Measurements from ENCODE around the gene AP3B1. TPM values are rescaled to one million over a fixed set of nuclear protein-coding genes. Genes with fewer than 3 reads are reported as not detected.
"Not testable (repeated sequence)": the region's sequence is repeated elsewhere in the genome, so short reads cannot be mapped to it uniquely, and the experiment has no call there.

AP3B1 gene
- total and polyA plus RNA-seq, 2 donors from 2014 or later: 49.3 to 53.2 TPM

GRCh38 chr5:78075301-78075700 is 219.2 kb downstream of the AP3B1 start:
- no peak overlapping the region for H3K9ac ChIP-seq (ENCODE audit: low read length in 3 of 3)
- H3K27ac ChIP-seq (ENCODE audit: low read depth in 2 of 2, low read length in 2 of 2): no peak overlapping the region
- no peaks in the 10 kb centered on the region for H3K9me3 ChIP-seq (ENCODE audit: control insufficient read depth in 2 of 3, insufficient read depth in 1 of 3, low read length in 3 of 3)
- H3K36me3 ChIP-seq (ENCODE audit: control insufficient read depth in 2 of 3, insufficient read depth in 3 of 3, low read length in 3 of 3): no peaks in the 10 kb centered on the region
- no peak for TF ChIP-seq CTCF (IDR thresholded peaks at IDR 0.05; ENCODE audit: borderline replicate concordance, extremely low read depth, insufficient read depth)
- no peaks in the 10 kb centered on the region for H3K4me1 ChIP-seq (ENCODE audit: control insufficient read depth in 2 of 3, insufficient read depth in 2 of 3, low read depth in 1 of 3, low read length in 3 of 3)
- FAIRE-seq (no peak), DNase-seq (no peak)
- no peak overlapping the region for H3K4me3 ChIP-seq (ENCODE audit: low read length in 3 of 3)
- intact Hi-C loops (cut with DNase I): no loop called here
- H3K27me3 ChIP-seq (ENCODE audit: control insufficient read depth, insufficient read depth, low read length): no peaks in the 10 kb centered on the region

- DNase-seq; H3K27me3 ChIP-seq (ENCODE audit: control insufficient read depth, insufficient read depth, low read length); H3K4me1 ChIP-seq (ENCODE audit: control insufficient read depth in 2 of 3, insufficient read depth in 2 of 3, low read depth in 1 of 3, low read length in 3 of 3); intact Hi-C loops (cut with DNase I); H3K9me3 ChIP-seq (ENCODE audit: control insufficient read depth in 2 of 3, insufficient read depth in 1 of 3, low read length in 3 of 3); H3K27ac ChIP-seq (ENCODE audit: low read depth in 2 of 2, low read length in 2 of 2); H3K36me3 ChIP-seq (ENCODE audit: control insufficient read depth in 2 of 3, insufficient read depth in 3 of 3, low read length in 3 of 3); H3K4me3 ChIP-seq (ENCODE audit: low read length in 3 of 3); H3K9ac ChIP-seq (ENCODE audit: low read length in 3 of 3); FAIRE-seq: not testable (repeated sequence)
Measured at GRCh38 chr5:78070691-78071090, 223.8 kb downstream of the AP3B1 start.

- H3K36me3 ChIP-seq (ENCODE audit: control insufficient read depth in 2 of 3, insufficient read depth in 3 of 3, low read length in 3 of 3); H3K9me3 ChIP-seq (ENCODE audit: control insufficient read depth in 2 of 3, insufficient read depth in 1 of 3, low read length in 3 of 3); H3K27ac ChIP-seq (ENCODE audit: low read depth in 2 of 2, low read length in 2 of 2); FAIRE-seq; H3K4me3 ChIP-seq (ENCODE audit: low read length in 3 of 3); H3K4me1 ChIP-seq (ENCODE audit: control insufficient read depth in 2 of 3, insufficient read depth in 2 of 3, low read depth in 1 of 3, low read length in 3 of 3); H3K27me3 ChIP-seq (ENCODE audit: control insufficient read depth, insufficient read depth, low read length); intact Hi-C loops (cut with DNase I); DNase-seq; H3K9ac ChIP-seq (ENCODE audit: low read length in 3 of 3): not testable (repeated sequence)
Measured at GRCh38 chr5:78067581-78067980, 226.9 kb downstream of the AP3B1 start.

- H3K4me3 ChIP-seq (ENCODE audit: low read length in 3 of 3); H3K4me1 ChIP-seq (ENCODE audit: control insufficient read depth in 2 of 3, insufficient read depth in 2 of 3, low read depth in 1 of 3, low read length in 3 of 3); H3K9me3 ChIP-seq (ENCODE audit: control insufficient read depth in 2 of 3, insufficient read depth in 1 of 3, low read length in 3 of 3); DNase-seq; FAIRE-seq; intact Hi-C loops (cut with DNase I); H3K9ac ChIP-seq (ENCODE audit: low read length in 3 of 3); H3K27me3 ChIP-seq (ENCODE audit: control insufficient read depth, insufficient read depth, low read length); H3K36me3 ChIP-seq (ENCODE audit: control insufficient read depth in 2 of 3, insufficient read depth in 3 of 3, low read length in 3 of 3); H3K27ac ChIP-seq (ENCODE audit: low read depth in 2 of 2, low read length in 2 of 2): not testable (repeated sequence)
Measured at GRCh38 chr5:78066722-78067121, 227.8 kb downstream of the AP3B1 start.

- no peaks in the 10 kb centered on the region for H3K36me3 ChIP-seq (ENCODE audit: control insufficient read depth in 2 of 3, insufficient read depth in 3 of 3, low read length in 3 of 3)
- no peaks in the 10 kb centered on the region for H3K9me3 ChIP-seq (ENCODE audit: control insufficient read depth in 2 of 3, insufficient read depth in 1 of 3, low read length in 3 of 3)
- intact Hi-C loops (cut with DNase I): no loop called here
- no peak overlapping the region for H3K27ac ChIP-seq (ENCODE audit: low read depth in 2 of 2, low read length in 2 of 2)
- TF ChIP-seq CTCF (IDR thresholded peaks at IDR 0.05; ENCODE audit: borderline replicate concordance, extremely low read depth, insufficient read depth): no peak
- H3K4me1 ChIP-seq (ENCODE audit: control insufficient read depth in 2 of 3, insufficient read depth in 2 of 3, low read depth in 1 of 3, low read length in 3 of 3): no peaks in the 10 kb centered on the region
- H3K27me3 ChIP-seq (ENCODE audit: control insufficient read depth, insufficient read depth, low read length): no peaks in the 10 kb centered on the region
- no peak for DNase-seq
- FAIRE-seq: no peak
- no peak overlapping the region for H3K4me3 ChIP-seq (ENCODE audit: low read length in 3 of 3)
- no peak overlapping the region for H3K9ac ChIP-seq (ENCODE audit: low read length in 3 of 3)
Measured at GRCh38 chr5:78065663-78066062, 228.8 kb downstream of the AP3B1 start.
